Thyroid gland (tissue), 4 donors: ENCODE data around the gene SLC45A1.

Source experiments
- CTCF ChIP-seq, 6 experiments: fragments of 200-600 bp in 3 of 6; fragments of 450-650 bp in 3 of 6; sonication (generic) in 3 of 6; IDR thresholded peaks; one replicate each; pipeline ENCODE4 v1.5.1; 2016 to 2019; ENCODE audit warnings: antibody characterized with exemption in 6 of 6, mild to moderate bottlenecking in 2 of 6, inconsistent platforms in 1 of 6, moderate library complexity in 1 of 6
- POLR2A ChIP-seq, 2 donors: fragments of 450-650 bp; IDR thresholded peaks; one replicate each; pipeline ENCODE4 v1.6.1; 2017; ENCODE audit warnings: antibody characterized with exemption in 2 of 2, mild to moderate bottlenecking in 2 of 2, moderate library complexity in 1 of 2

- TF ChIP-seq CTCF (IDR thresholded peaks at IDR 0.05) (no peak), POLR2A (IDR thresholded peaks at IDR 0.05) (no peak)
Observed at GRCh38 chr1:8321612-8322011, 3.7 kb downstream of the SLC45A1 start.
